Measurements from ENCODE around the gene GRIK5.

- TF ChIP-seq CTCF (conservative IDR thresholded peaks at IDR 0.05) (no peak), ZFX (IDR thresholded peaks at IDR 0.05) (no peak)
These were observed 21.0 kb downstream of the GRIK5 start for GRCh38 chr19:42048992-42049391.
